CD4-positive, alpha-beta T cell treated with Interleukin-17A for 1 hour (primary cell): ENCODE data around the gene COLEC12.
"Not testable (repeated sequence)": the region's sequence is repeated elsewhere in the genome, so short reads cannot be mapped to it uniquely, and the experiment has no call there.

Experiments
- DNase-seq: peaks from one replicate; pipeline ENCODE4 v3.0.0-alpha.2; 2020

COLEC12 gene

GRCh38 chr18:310042-310441 is 190.5 kb downstream of the COLEC12 start:
- DNase-seq = no peak

- DNase-seq = not testable (repeated sequence)
Measured at GRCh38 chr18:308086-308485, 192.4 kb downstream of the COLEC12 start.

GRCh38 chr18:306608-307255 is 193.8 kb downstream of the COLEC12 start:
- DNase-seq = no peak

- no peak for DNase-seq
Measured at GRCh38 chr18:305003-305501, 195.4 kb downstream of the COLEC12 start.

- DNase-seq = no peak
Measured at GRCh38 chr18:303607-304006, 196.9 kb downstream of the COLEC12 start.

- DNase-seq = no peak
Measured at GRCh38 chr18:303011-303410, 197.5 kb downstream of the COLEC12 start.

- no peak for DNase-seq
Measured at GRCh38 chr18:302097-302496, 198.4 kb downstream of the COLEC12 start.

GRCh38 chr18:297936-298335 is 202.6 kb downstream of the COLEC12 start:
- DNase-seq = no peak

GRCh38 chr18:295756-296490 is 204.6 kb downstream of the COLEC12 start:
- DNase-seq = no peak

GRCh38 chr18:294566-294965 is 205.9 kb downstream of the COLEC12 start:
- no peak for DNase-seq

GRCh38 chr18:293536-293935 is 207.0 kb downstream of the COLEC12 start:
- DNase-seq = no peak

GRCh38 chr18:292271-292670 is 208.2 kb downstream of the COLEC12 start:
- DNase-seq = no peak

- DNase-seq = not testable (repeated sequence)
Measured at GRCh38 chr18:289970-290369, 210.5 kb downstream of the COLEC12 start.

GRCh38 chr18:289026-289425 is 211.5 kb downstream of the COLEC12 start:
- no peak for DNase-seq

- DNase-seq = no peak
Measured at GRCh38 chr18:286515-287310, 213.8 kb downstream of the COLEC12 start.

- DNase-seq = no peak
Measured at GRCh38 chr18:285817-286216, 214.7 kb downstream of the COLEC12 start.

- no peak for DNase-seq
Measured at GRCh38 chr18:275486-275885, 225.0 kb downstream of the COLEC12 start.

- no peak for DNase-seq
Measured at GRCh38 chr18:274313-274712, 226.2 kb downstream of the COLEC12 start.

- no peak for DNase-seq
Measured at GRCh38 chr18:273525-273924, 227.0 kb downstream of the COLEC12 start.

- no peak for DNase-seq
Measured at GRCh38 chr18:272650-273049, 227.9 kb downstream of the COLEC12 start.

- DNase-seq = no peak
Measured at GRCh38 chr18:269480-270095, 230.9 kb downstream of the COLEC12 start.

- DNase-seq = peak; percentile 95
Measured at GRCh38 chr18:267688-268552, 232.6 kb downstream of the COLEC12 start, which contains the start of gene THOC1. Gene THOC1 (minus strand): TSS chr18:268047. CDS start chr18:268019, 28 bp downstream.
